ENCODE results near the gene SLCO4C1. TPM values are rescaled to one million over a fixed set of nuclear protein-coding genes. Genes with fewer than 3 reads are reported as not detected.

Gene SLCO4C1
- total RNA-seq, 1 experiment from 2014 or later = 4.8 TPM

- no peak overlapping the region for H4K91ac ChIP-seq (ENCODE audit: insufficient read length, low read depth, low read length)
- H3K56ac ChIP-seq (ENCODE audit: insufficient read length, low read depth, low read length) = no peak overlapping the region
- H2AFZ ChIP-seq (ENCODE audit: low read length) = no peak overlapping the region
- H3K4me1 ChIP-seq (ENCODE audit: insufficient read depth, low read length) = no peaks in the 10 kb centered on the region
- no peak overlapping the region for H3K4me3 Mint-ChIP-seq
- H3K27me3 Mint-ChIP-seq (ENCODE audit: low read depth) = no peaks in the 10 kb centered on the region
- H2BK120ac ChIP-seq (ENCODE audit: low read depth, low read length, poor library complexity, severe bottlenecking) = no peak overlapping the region
- H4K8ac ChIP-seq (replicated peaks; ENCODE audit: insufficient read length, low read depth, low read length) = no peak overlapping the region
- H3K4me2 ChIP-seq (ENCODE audit: insufficient read depth, insufficient read length, low read length) = no peak overlapping the region
- no peak overlapping the region for H2BK5ac ChIP-seq (ENCODE audit: insufficient read length, low read length)
- no peaks in the 10 kb centered on the region for H4K20me1 ChIP-seq (ENCODE audit: control insufficient read depth, insufficient read depth, insufficient read length)
- H3K4ac ChIP-seq (ENCODE audit: low read depth, low read length) = no peak overlapping the region
- H3K27me3 ChIP-seq (ENCODE audit: insufficient read depth, low read length) = no peaks in the 10 kb centered on the region
- no peaks in the 10 kb centered on the region for H3K4me1 Mint-ChIP-seq
- no peak overlapping the region for H3T11ph ChIP-seq (ENCODE audit: low read length)
- H3K23ac ChIP-seq (ENCODE audit: insufficient read length, low read depth, low read length) = no peak overlapping the region
- no peaks in the 10 kb centered on the region for H3K36me3 Mint-ChIP-seq (ENCODE audit: insufficient read depth in 1 of 3, low read depth in 3 of 3)
- no peaks in the 10 kb centered on the region for H3K23me2 ChIP-seq (ENCODE audit: insufficient read length, low read depth, low read length, poor library complexity, severe bottlenecking)
- H2BK15ac ChIP-seq (ENCODE audit: low read depth, low read length) = no peak overlapping the region
- no peak overlapping the region for H3K14ac ChIP-seq (ENCODE audit: insufficient read depth, low read length)
- 100% methylated on average over 1 of the region's 2 CpGs for WGBS (ENCODE audit: extremely low coverage, insufficient read length, low lambda C conversion rate)
- no peaks in the 10 kb centered on the region for H3K79me1 ChIP-seq (ENCODE audit: insufficient read depth, low read depth, low read length, poor library complexity, severe bottlenecking)
- H2BK20ac ChIP-seq (ENCODE audit: low read depth, low read length, poor library complexity, severe bottlenecking) = no peak overlapping the region
- no peaks in the 10 kb centered on the region for H3K9me3 ChIP-seq (ENCODE audit: control insufficient read depth, low read depth, low read length)
- H3K27ac ChIP-seq (ENCODE audit: insufficient read length, low read depth, low read length) = no peak overlapping the region
- no peak overlapping the region for H2BK12ac ChIP-seq (ENCODE audit: insufficient read length, low read depth, low read length)
- no peaks in the 10 kb centered on the region for H3K79me2 ChIP-seq (ENCODE audit: insufficient read depth, low read length)
- no peak overlapping the region for H2AK5ac ChIP-seq (ENCODE audit: insufficient read length, low read length)
- H3K9me3 Mint-ChIP-seq = no peaks in the 10 kb centered on the region
- no peak overlapping the region for H3K18ac ChIP-seq (ENCODE audit: insufficient read length, low read depth, low read length)
- H4K5ac ChIP-seq (ENCODE audit: insufficient read length, low read depth, low read length) = no peak overlapping the region
- no peak overlapping the region for H3K27ac Mint-ChIP-seq
- no peak overlapping the region for H3K9ac ChIP-seq (ENCODE audit: extremely low read depth, insufficient read length, low read length)
- no peak for TF ChIP-seq CTCF (conservative IDR thresholded peaks at IDR 0.05)
- DNase-seq = no peak
Observed at GRCh38 chr5:102262688-102263087, 33.4 kb downstream of the SLCO4C1 start.
